WI38 (cell line): Measurements from ENCODE around the gene UNC79.
"Not testable (repeated sequence)": the region's sequence is repeated elsewhere in the genome, so short reads cannot be mapped to it uniquely, and the experiment has no call there.

Experiments used
- H3K4me3 ChIP-seq: 2 replicates; pipeline ENCODE4 v1.5.1; 2011; ENCODE audit warnings: low read depth, mild to moderate bottlenecking, control low read depth, low read length
- CTCF ChIP-seq: IDR thresholded peaks from 2 replicates; pipeline ENCODE4 v1.5.1; 2012; ENCODE audit warnings: low read depth, mild to moderate bottlenecking, control low read depth, low read length

The UNC79 gene

GRCh38 chr14:93430315-93431035 lies at the start of gene UNC79:
UNC79 (plus strand) TSS chr14:93430939; CDS start chr14:93431030, 91 bp downstream.
- no peak within 1 kb of the TSS for H3K4me3 ChIP-seq
- TF ChIP-seq CTCF, result no peak

- TF ChIP-seq CTCF, result no peak
- H3K4me3 ChIP-seq, result no peak overlapping the region
Measured at GRCh38 chr14:93381644-93382043, 49.1 kb upstream of the UNC79 start.

- H3K4me3 ChIP-seq, result not testable (repeated sequence)
Measured at GRCh38 chr14:93384256-93384655, 46.5 kb upstream of the UNC79 start.

GRCh38 chr14:93395231-93395630 lies 35.5 kb upstream of the UNC79 start:
- no peak for TF ChIP-seq CTCF
- no peak overlapping the region for H3K4me3 ChIP-seq

- TF ChIP-seq CTCF, result no peak
- H3K4me3 ChIP-seq, result no peak overlapping the region
Measured at GRCh38 chr14:93396456-93396855, 34.3 kb upstream of the UNC79 start.

GRCh38 chr14:93398491-93398890 lies 32.2 kb upstream of the UNC79 start:
- H3K4me3 ChIP-seq, result no peak overlapping the region
- TF ChIP-seq CTCF, result no peak

- TF ChIP-seq CTCF, result no peak
- no peak overlapping the region for H3K4me3 ChIP-seq
Measured at GRCh38 chr14:93402951-93403350, 27.8 kb upstream of the UNC79 start.

GRCh38 chr14:93410021-93410420 lies 20.7 kb upstream of the UNC79 start:
- H3K4me3 ChIP-seq, result no peak overlapping the region
- no peak for TF ChIP-seq CTCF
